ENCODE data around the gene CD96. TPM values are rescaled to one million over a fixed set of nuclear protein-coding genes. Genes with fewer than 3 reads are reported as not detected.
"Not testable (repeated sequence)": the region's sequence is repeated elsewhere in the genome, so short reads cannot be mapped to it uniquely, and the experiment has no call there.

The CD96 gene
- total RNA-seq, 1 experiment from 2014 or later = not detected

DNA sequence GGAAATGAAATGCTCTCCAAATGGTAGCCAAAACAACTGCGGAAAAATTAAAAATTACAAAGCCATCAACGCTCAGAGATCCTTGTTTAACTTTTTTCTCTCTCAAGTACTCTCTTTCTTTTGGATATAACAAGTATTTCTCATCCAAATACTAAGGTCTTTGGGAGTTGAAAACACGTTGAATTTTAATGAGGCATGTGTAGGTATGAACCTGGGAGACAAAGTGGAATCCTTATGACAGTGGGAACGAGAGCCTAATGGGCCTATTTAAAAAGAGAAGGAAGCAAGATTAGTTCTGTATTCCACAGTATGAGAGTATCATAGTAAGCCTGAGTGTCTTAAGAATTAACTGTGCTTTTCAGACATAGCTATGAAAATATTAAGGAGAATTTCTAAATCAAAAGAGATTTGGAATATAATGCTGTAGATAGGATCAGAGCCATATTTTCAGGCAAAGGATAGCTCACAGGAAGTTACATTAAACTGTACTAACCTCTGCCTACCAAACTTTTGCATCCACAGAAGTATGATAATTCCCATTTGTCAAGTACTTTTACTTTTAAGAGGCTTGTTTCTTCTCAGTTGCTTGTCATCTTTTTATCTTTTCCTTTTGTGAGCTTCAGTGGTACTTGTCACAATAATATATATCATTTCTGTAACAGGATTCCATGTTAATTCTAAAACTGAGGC is 759 bp downstream of the CD96 start:
- Histone ChIP-seq H3K36me3 (ENCODE audit: insufficient read depth, low read length) (no peaks in the 10 kb centered on the region), H3K27ac (ENCODE audit: low read length) (no peak overlapping the region), H2AFZ (ENCODE audit: low read length) (no peak overlapping the region), H4K20me1 (ENCODE audit: insufficient read depth, low read depth, low read length) (no peaks in the 10 kb centered on the region), H3K9me3 (ENCODE audit: low read length) (no peaks in the 10 kb centered on the region), H3K27me3 (ENCODE audit: low read length) (no peaks in the 10 kb centered on the region), H3K9ac (ENCODE audit: low read length) (no peak overlapping the region), H3K79me2 (ENCODE audit: low read length) (no peaks in the 10 kb centered on the region), H3K4me3 (ENCODE audit: low read length) (no peak overlapping the region), H3K9me2 (replicated peaks; ENCODE audit: insufficient read depth, low read length) (no peaks in the 10 kb centered on the region), H3K4me2 (ENCODE audit: low read depth, low read length, poor library complexity, severe bottlenecking) (no peak overlapping the region), H3K4me1 (ENCODE audit: low read length) (no peaks in the 10 kb centered on the region)
- no peak for DNase-seq

- H4K20me1 ChIP-seq (ENCODE audit: insufficient read depth, low read depth, low read length) = no peaks in the 10 kb centered on the region
- H2AFZ ChIP-seq (ENCODE audit: low read length) = no peak overlapping the region
- H3K4me1 ChIP-seq (ENCODE audit: low read length) = no peaks in the 10 kb centered on the region
- no peaks in the 10 kb centered on the region for H3K9me3 ChIP-seq (ENCODE audit: low read length)
- no peak for DNase-seq
- H3K4me2 ChIP-seq (ENCODE audit: low read depth, low read length, poor library complexity, severe bottlenecking) = no peak overlapping the region
- no peaks in the 10 kb centered on the region for H3K36me3 ChIP-seq (ENCODE audit: insufficient read depth, low read length)
- H3K27me3 ChIP-seq (ENCODE audit: low read length) = no peaks in the 10 kb centered on the region
- H3K9ac ChIP-seq (ENCODE audit: low read length) = no peak overlapping the region
- no peak overlapping the region for H3K27ac ChIP-seq (ENCODE audit: low read length)
- no peaks in the 10 kb centered on the region for H3K9me2 ChIP-seq (replicated peaks; ENCODE audit: insufficient read depth, low read length)
- no peak overlapping the region for H3K4me3 ChIP-seq (ENCODE audit: low read length)
- no peaks in the 10 kb centered on the region for H3K79me2 ChIP-seq (ENCODE audit: low read length)
These were observed 3.4 kb downstream of the CD96 start for GRCh38 chr3:111545349-111545748.

- Histone ChIP-seq H3K9me2 (replicated peaks; ENCODE audit: insufficient read depth, low read length) (no peaks in the 10 kb centered on the region), H3K4me1 (ENCODE audit: low read length) (no peaks in the 10 kb centered on the region), H3K4me3 (ENCODE audit: low read length) (no peak overlapping the region), H3K27ac (ENCODE audit: low read length) (no peak overlapping the region), H4K20me1 (ENCODE audit: insufficient read depth, low read depth, low read length) (no peaks in the 10 kb centered on the region), H3K36me3 (ENCODE audit: insufficient read depth, low read length) (no peaks in the 10 kb centered on the region), H2AFZ (ENCODE audit: low read length) (no peak overlapping the region), H3K9ac (ENCODE audit: low read length) (no peak overlapping the region), H3K27me3 (ENCODE audit: low read length) (no peaks in the 10 kb centered on the region), H3K9me3 (ENCODE audit: low read length) (no peaks in the 10 kb centered on the region), H3K79me2 (ENCODE audit: low read length) (no peaks in the 10 kb centered on the region), H3K4me2 (ENCODE audit: low read depth, low read length, poor library complexity, severe bottlenecking) (no peak overlapping the region)
- no peak for DNase-seq
These were observed 5.6 kb downstream of the CD96 start for GRCh38 chr3:111547631-111548030.

GRCh38 chr3:111548092-111548491 is 6.1 kb downstream of the CD96 start:
- Histone ChIP-seq H2AFZ (ENCODE audit: low read length) (no peak overlapping the region), H3K9me2 (replicated peaks; ENCODE audit: insufficient read depth, low read length) (no peaks in the 10 kb centered on the region), H3K4me1 (ENCODE audit: low read length) (no peaks in the 10 kb centered on the region), H3K4me3 (ENCODE audit: low read length) (no peak overlapping the region), H3K79me2 (ENCODE audit: low read length) (no peaks in the 10 kb centered on the region), H3K9ac (ENCODE audit: low read length) (no peak overlapping the region), H3K4me2 (ENCODE audit: low read depth, low read length, poor library complexity, severe bottlenecking) (no peak overlapping the region), H4K20me1 (ENCODE audit: insufficient read depth, low read depth, low read length) (no peaks in the 10 kb centered on the region), H3K36me3 (ENCODE audit: insufficient read depth, low read length) (no peaks in the 10 kb centered on the region), H3K27me3 (ENCODE audit: low read length) (no peaks in the 10 kb centered on the region), H3K9me3 (ENCODE audit: low read length) (no peaks in the 10 kb centered on the region), H3K27ac (ENCODE audit: low read length) (no peak overlapping the region)
- DNase-seq = no peak

DNA sequence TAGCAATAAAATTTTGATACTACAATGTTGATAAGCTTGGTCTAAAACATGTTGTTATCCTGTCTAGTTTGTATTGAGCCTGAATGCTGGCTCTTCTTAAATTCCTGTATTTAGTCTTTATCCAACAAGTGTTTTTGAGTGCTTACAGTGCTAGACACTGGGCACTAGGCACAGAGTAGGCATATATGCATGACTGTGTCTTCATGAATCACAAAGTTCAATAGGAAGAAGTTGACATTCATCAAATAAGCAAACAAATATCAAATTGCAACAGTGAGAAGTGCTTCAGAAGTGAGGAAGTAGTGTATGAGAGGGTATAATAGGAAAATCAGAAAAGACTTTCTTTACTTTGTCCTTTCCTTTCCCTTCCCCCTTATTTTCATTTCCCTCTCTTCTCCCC is 6.8 kb downstream of the CD96 start:
- Histone ChIP-seq H3K4me1 (ENCODE audit: low read length) (no peaks in the 10 kb centered on the region), H3K4me3 (ENCODE audit: low read length) (no peak overlapping the region), H3K9me2 (replicated peaks; ENCODE audit: insufficient read depth, low read length) (no peaks in the 10 kb centered on the region), H3K9ac (ENCODE audit: low read length) (no peak overlapping the region), H3K79me2 (ENCODE audit: low read length) (no peaks in the 10 kb centered on the region), H3K36me3 (ENCODE audit: insufficient read depth, low read length) (no peaks in the 10 kb centered on the region), H3K9me3 (ENCODE audit: low read length) (no peaks in the 10 kb centered on the region), H2AFZ (ENCODE audit: low read length) (no peak overlapping the region), H3K4me2 (ENCODE audit: low read depth, low read length, poor library complexity, severe bottlenecking) (no peak overlapping the region), H3K27ac (ENCODE audit: low read length) (no peak overlapping the region), H4K20me1 (ENCODE audit: insufficient read depth, low read depth, low read length) (no peaks in the 10 kb centered on the region), H3K27me3 (ENCODE audit: low read length) (no peaks in the 10 kb centered on the region)
- DNase-seq = no peak

DNA sequence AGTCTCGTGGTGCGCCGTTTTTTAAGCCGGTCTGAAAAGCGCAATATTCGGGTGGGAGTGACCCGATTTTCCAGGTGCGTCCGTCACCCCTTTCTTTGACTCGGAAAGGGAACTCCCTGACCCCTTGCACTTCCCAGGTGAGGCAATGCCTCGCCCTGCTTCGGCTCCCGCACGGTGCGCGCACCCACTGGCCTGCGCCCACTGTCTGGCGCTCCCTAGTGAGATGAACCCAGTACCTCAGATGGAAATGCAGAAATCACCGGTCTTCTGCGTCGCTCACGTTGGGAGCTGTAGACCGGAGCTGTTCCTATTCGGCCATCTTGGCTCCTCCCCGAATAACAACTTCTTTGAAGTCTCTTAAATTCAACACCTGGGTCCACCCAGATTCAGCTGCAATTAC is 19.9 kb downstream of the CD96 start:
- not testable (repeated sequence) for H4K20me1 ChIP-seq (ENCODE audit: insufficient read depth, low read depth, low read length); H3K9ac ChIP-seq (ENCODE audit: low read length); H3K79me2 ChIP-seq (ENCODE audit: low read length); H3K4me1 ChIP-seq (ENCODE audit: low read length); H3K27me3 ChIP-seq (ENCODE audit: low read length); H3K27ac ChIP-seq (ENCODE audit: low read length); H3K9me2 ChIP-seq (replicated peaks; ENCODE audit: insufficient read depth, low read length); H3K4me3 ChIP-seq (ENCODE audit: low read length); H3K36me3 ChIP-seq (ENCODE audit: insufficient read depth, low read length); H3K9me3 ChIP-seq (ENCODE audit: low read length); H3K4me2 ChIP-seq (ENCODE audit: low read depth, low read length, poor library complexity, severe bottlenecking); DNase-seq; H2AFZ ChIP-seq (ENCODE audit: low read length)

DNA sequence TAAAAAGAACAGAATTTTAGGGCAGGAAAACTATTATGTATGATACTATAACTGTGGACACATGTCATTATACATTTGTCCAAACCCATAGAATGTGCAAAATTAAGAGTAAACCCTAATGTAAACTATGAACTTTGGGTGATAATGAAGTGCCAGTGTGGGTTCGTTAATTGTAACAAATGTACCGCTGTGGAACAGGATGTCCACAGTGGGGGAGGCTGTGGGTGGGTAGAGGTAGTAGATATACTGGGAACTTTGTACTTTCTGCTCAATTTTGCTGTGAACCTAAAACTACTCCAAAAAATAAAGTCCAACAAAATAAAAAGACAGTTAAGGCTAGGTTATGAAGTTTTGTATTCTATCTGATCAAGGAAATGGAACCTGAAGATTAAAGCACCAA is 24.8 kb downstream of the CD96 start:
- no peaks in the 10 kb centered on the region for H3K36me3 ChIP-seq (ENCODE audit: insufficient read depth, low read length)
- H2AFZ ChIP-seq (ENCODE audit: low read length) = no peak overlapping the region
- no peaks in the 10 kb centered on the region for H3K9me3 ChIP-seq (ENCODE audit: low read length)
- H3K9me2 ChIP-seq (replicated peaks; ENCODE audit: insufficient read depth, low read length) = no peaks in the 10 kb centered on the region
- H3K4me2 ChIP-seq (ENCODE audit: low read depth, low read length, poor library complexity, severe bottlenecking) = no peak overlapping the region
- no peaks in the 10 kb centered on the region for H3K4me1 ChIP-seq (ENCODE audit: low read length)
- no peak for DNase-seq
- H3K27ac ChIP-seq (ENCODE audit: low read length) = no peak overlapping the region
- no peak overlapping the region for H3K9ac ChIP-seq (ENCODE audit: low read length)
- H3K27me3 ChIP-seq (ENCODE audit: low read length) = no peaks in the 10 kb centered on the region
- H3K4me3 ChIP-seq (ENCODE audit: low read length) = no peak overlapping the region
- no peaks in the 10 kb centered on the region for H3K79me2 ChIP-seq (ENCODE audit: low read length)
- no peaks in the 10 kb centered on the region for H4K20me1 ChIP-seq (ENCODE audit: insufficient read depth, low read depth, low read length)

- Histone ChIP-seq H4K20me1 (ENCODE audit: insufficient read depth, low read depth, low read length) (no peaks in the 10 kb centered on the region), H3K4me1 (ENCODE audit: low read length) (no peaks in the 10 kb centered on the region), H3K79me2 (ENCODE audit: low read length) (no peaks in the 10 kb centered on the region), H3K27ac (ENCODE audit: low read length) (no peak overlapping the region), H3K4me3 (ENCODE audit: low read length) (no peak overlapping the region), H3K27me3 (ENCODE audit: low read length) (no peaks in the 10 kb centered on the region), H3K4me2 (ENCODE audit: low read depth, low read length, poor library complexity, severe bottlenecking) (no peak overlapping the region), H2AFZ (ENCODE audit: low read length) (no peak overlapping the region), H3K9ac (ENCODE audit: low read length) (no peak overlapping the region), H3K9me3 (ENCODE audit: low read length) (no peaks in the 10 kb centered on the region), H3K9me2 (replicated peaks; ENCODE audit: insufficient read depth, low read length) (no peaks in the 10 kb centered on the region), H3K36me3 (ENCODE audit: insufficient read depth, low read length) (no peaks in the 10 kb centered on the region)
- DNase-seq = no peak
These were observed 26.4 kb downstream of the CD96 start for GRCh38 chr3:111568355-111568754.

- H3K27me3 ChIP-seq (ENCODE audit: low read length) = no peaks in the 10 kb centered on the region
- no peak overlapping the region for H3K9ac ChIP-seq (ENCODE audit: low read length)
- H3K9me3 ChIP-seq (ENCODE audit: low read length) = no peaks in the 10 kb centered on the region
- H3K4me2 ChIP-seq (ENCODE audit: low read depth, low read length, poor library complexity, severe bottlenecking) = no peak overlapping the region
- no peaks in the 10 kb centered on the region for H3K4me1 ChIP-seq (ENCODE audit: low read length)
- no peak overlapping the region for H3K27ac ChIP-seq (ENCODE audit: low read length)
- no peak overlapping the region for H2AFZ ChIP-seq (ENCODE audit: low read length)
- no peak overlapping the region for H3K4me3 ChIP-seq (ENCODE audit: low read length)
- no peaks in the 10 kb centered on the region for H3K79me2 ChIP-seq (ENCODE audit: low read length)
- H3K36me3 ChIP-seq (ENCODE audit: insufficient read depth, low read length) = no peaks in the 10 kb centered on the region
- DNase-seq = no peak
- H4K20me1 ChIP-seq (ENCODE audit: insufficient read depth, low read depth, low read length) = no peaks in the 10 kb centered on the region
- H3K9me2 ChIP-seq (replicated peaks; ENCODE audit: insufficient read depth, low read length) = no peaks in the 10 kb centered on the region
These were observed 26.9 kb downstream of the CD96 start for GRCh38 chr3:111568911-111569310.

Measured in Karpas-422 (cell line).